Measurements from ENCODE around the gene UMODL1.

DNA sequence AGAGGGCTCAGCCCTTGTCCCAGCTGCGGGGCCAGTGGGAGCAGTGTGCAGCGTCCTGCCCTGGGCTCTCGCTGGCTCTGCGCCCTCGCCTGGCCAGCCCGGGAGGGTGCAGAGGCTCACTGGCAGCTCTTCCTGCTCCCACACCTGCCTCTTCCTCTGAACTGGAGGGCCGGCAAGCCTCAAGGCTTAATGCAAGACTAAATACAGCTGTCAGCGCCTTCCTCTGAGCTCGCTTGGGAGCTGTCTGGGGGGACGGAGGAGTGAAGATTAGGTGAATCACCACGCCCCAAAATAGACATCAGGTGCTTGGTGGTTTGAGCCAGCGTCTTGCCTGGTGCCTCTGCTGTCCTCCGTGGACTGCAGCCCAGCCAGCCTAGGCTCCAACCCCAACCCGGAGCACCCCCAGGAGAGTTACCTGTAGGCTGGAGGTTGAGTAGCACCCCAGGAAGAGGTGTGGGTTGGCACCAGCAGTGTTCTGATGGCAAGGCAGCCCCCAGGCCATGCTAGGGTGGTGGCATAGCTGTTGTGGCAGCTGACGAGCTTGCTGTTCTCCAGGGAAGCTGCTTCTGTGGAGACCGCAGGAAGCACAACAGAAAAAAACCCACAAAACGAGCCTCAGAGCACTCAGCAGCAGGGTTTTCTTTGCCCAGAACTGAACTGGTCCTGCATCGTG is 36.9 kb downstream of the UMODL1 start:
- peak; percentile 64 to 81 (median 76) for TF ChIP-seq CTCF (IDR thresholded peaks at IDR 0.05)
- no peak for TF ChIP-seq POLR2A (IDR thresholded peaks at IDR 0.05)

Measured in adrenal gland (tissue), 5 donors.